GM12878 (cell line): Measurements from ENCODE around the gene AGBL1. TPM values are rescaled to one million over a fixed set of nuclear protein-coding genes. Genes with fewer than 3 reads are reported as not detected.

Experiments
- ATAC-seq: fragments of 200-7000 bp; cut with Tn5 transposase; 3 replicates; pipeline ENCODE4 v1.9.1; 2020; ENCODE audit warnings: mild to moderate bottlenecking, moderate library complexity
- BruUV-seq: library from RNA; stranded (reverse); fragments of 400-500 nt; replicated peaks from 2 replicates; lab custom pipeline; 2021; lab: Mats Ljungman, UMichigan
- CTCF ChIA-PET: fragments of 300-600 bp; sonication (Branson Sonifier 250); formaldehyde crosslinking; extraction: SDS; loops from one replicate; lab custom pipeline; 2021; ENCODE audit warnings: inconsistent platforms; lab: Yijun Ruan, JAX
- POLR2A ChIA-PET: fragments of 350-600 bp; formaldehyde crosslinking; extraction: SDS; loops from one replicate; lab custom pipeline; 2021; ENCODE audit warnings: inconsistent platforms; lab: Charles Lee
- RAD21 ChIA-PET: fragments of 300-600 bp; sonication (Branson Sonifier 250); formaldehyde crosslinking; loops from one replicate; lab custom pipeline; 2023; ENCODE audit warnings: antibody characterized with exemption; ENCODE audit not compliant: unreplicated experiment; lab: Charles Lee
- SMC1A ChIA-PET: fragments of 300-600 bp; sonication (Branson Sonifier 250); formaldehyde crosslinking; loops from one replicate; lab custom pipeline; 2023; ENCODE audit not compliant: unreplicated experiment, uncharacterized antibody; lab: Charles Lee
- DNase-seq: peaks from one replicate; pipeline ENCODE4 v3.0.0-alpha.2; 2011; ENCODE audit warnings: low read depth, low spot score
- FAIRE-seq: peaks from 3 replicates; lab custom pipeline; 2011; peaks lifted over from hg19 to GRCh38; lab: Jason Lieb, UNC
- H2AFZ ChIP-seq: 2 replicates; pipeline ENCODE4 v1.6.0; 2011; ENCODE audit warnings: low read depth, low read length, control low read depth; ENCODE audit not compliant: control insufficient read depth
- H3K27ac ChIP-seq: 2 replicates; pipeline ENCODE4 v1.5.1; 2011; ENCODE audit warnings: control low read depth; ENCODE audit not compliant: control insufficient read depth, insufficient read depth
- H3K27me3 ChIP-seq, 2 experiments: replicated peaks in 1 of 2; 2 replicates each; pipeline versions ENCODE4 v1.6.0 to v1.6.1; 2011; ENCODE audit warnings: low read length in 1 of 2; ENCODE audit not compliant: control insufficient read depth in 2 of 2, insufficient read depth in 2 of 2
- H3K36me3 ChIP-seq, 2 experiments: 2 replicates each; pipeline ENCODE4 v1.5.1; 2011; ENCODE audit warnings: low read length in 1 of 2; ENCODE audit not compliant: control insufficient read depth in 2 of 2, insufficient read depth in 2 of 2
- H3K4me1 ChIP-seq: 2 replicates; pipeline ENCODE4 v1.6.1; 2011; ENCODE audit warnings: mild to moderate bottlenecking, low read length, moderate library complexity, mixed read lengths; ENCODE audit not compliant: control insufficient read depth, insufficient read depth
- H3K4me2 ChIP-seq: 2 replicates; pipeline ENCODE4 v1.6.0; 2011; ENCODE audit warnings: control low read depth; ENCODE audit not compliant: control insufficient read depth, insufficient read depth
- H3K4me3 ChIP-seq: fragments of 200-600 bp; sonication (generic); 2 replicates; pipeline ENCODE4 v1.5.1; 2016
- H3K79me2 ChIP-seq: 2 replicates; pipeline ENCODE4 v1.6.0; 2011; ENCODE audit warnings: low read length; ENCODE audit not compliant: control insufficient read depth, insufficient read depth
- H3K9ac ChIP-seq: 2 replicates; pipeline ENCODE4 v1.8.0; 2011; ENCODE audit warnings: low read length, control low read depth, mixed read lengths; ENCODE audit not compliant: control insufficient read depth, insufficient read depth
- H3K9me3 ChIP-seq: replicated peaks from 3 replicates; pipeline ENCODE4 v1.5.1; 2011; ENCODE audit warnings: mild to moderate bottlenecking, low read length; ENCODE audit not compliant: control insufficient read depth, insufficient read depth
- H4K20me1 ChIP-seq: 2 replicates; pipeline ENCODE4 v1.6.0; 2011; ENCODE audit not compliant: control insufficient read depth, insufficient read depth
- ATF3 ChIP-seq: IDR thresholded peaks from 2 replicates; pipeline ENCODE4 v1.6.1; 2011; ENCODE audit warnings: low read depth, mild to moderate bottlenecking, low read length, moderate library complexity, borderline replicate concordance; ENCODE audit errors: extremely low read depth
- ATF7 ChIP-seq: fragments of 450-650 bp; IDR thresholded peaks from 2 replicates; pipeline ENCODE4 v1.6.1; 2016; ENCODE audit warnings: low read depth, mild to moderate bottlenecking
- BMI1 ChIP-seq: fragments of 450-650 bp; IDR thresholded peaks from 2 replicates; pipeline ENCODE4 v1.6.1; 2016; ENCODE audit warnings: mild to moderate bottlenecking, moderate library complexity, borderline replicate concordance
- CTCF ChIP-seq, 3 experiments: IDR thresholded peaks in 2 of 3; conservative IDR thresholded peaks in 1 of 3; 2 replicates each; pipeline ENCODE4 v1.5.1; 2011; ENCODE audit warnings: low read depth in 3 of 3, low read length in 3 of 3, mild to moderate bottlenecking in 3 of 3, control low read depth in 2 of 3, moderate library complexity in 2 of 3, inconsistent platforms in 1 of 3, mixed read lengths in 1 of 3; ENCODE audit not compliant: control insufficient read depth in 2 of 3, insufficient read depth in 1 of 3; ENCODE audit errors: extremely low read depth in 1 of 3
- IRF3 ChIP-seq: fragments of 450-650 bp; IDR thresholded peaks from 2 replicates; pipeline ENCODE4 v1.6.1; 2014; ENCODE audit warnings: mild to moderate bottlenecking
- NRF1 ChIP-seq: conservative IDR thresholded peaks from 2 replicates; pipeline ENCODE4 v1.6.1; 2011; ENCODE audit warnings: mild to moderate bottlenecking, low read depth, low read length, improper control_type of control experiment
- POU2F2 ChIP-seq: IDR thresholded peaks from 3 replicates; pipeline ENCODE4 v1.6.1; 2011; ENCODE audit warnings: low read depth, mild to moderate bottlenecking, low read length, borderline replicate concordance
- WGBS: methylation state at CpG from one replicate; pipeline ENCODE4 v1.1.6; 2016; ENCODE audit warnings: low lambda C conversion rate; ENCODE audit not compliant: insufficient replicate concordance, insufficient coverage; ENCODE audit errors: missing lambda C conversion rate; 5-methylcytosine and 5-hydroxymethylcytosine counted together
- in situ Hi-C: fragments of 300-500 bp; cut with MboI; formaldehyde crosslinking; loops from 9 replicates; pipeline ENCODE4 v1.14.3; 2018; ENCODE audit warnings: mixed read lengths
- intact Hi-C: fragments of 100-400 bp; cut with micrococcal nuclease; formaldehyde crosslinking; loops from one replicate; pipeline ENCODE4 v1.14.2; 2022; ENCODE audit not compliant: unreplicated experiment
- polyA plus RNA-seq, 11 experiments: library from polyadenylated mRNA; depleted of rRNA in 4 of 11; unstranded in 6 of 11; stranded (reverse) in 5 of 11; fragments of >200 nt; fragmentation: Nextera tagmentation in 4 of 11; fragmentation: Illumina TruSeq in 1 of 11; extraction: Ambion mirVana in 4 of 11; extraction: Trizol in 1 of 11; gene quantifications; 1 replicate in 1 of 11; 2 replicates in 10 of 11; pipeline versions ENCODE4 v1.2.1 to v1.2.3, GENCODE V29; 2011 to 2016; ENCODE audit warnings: inconsistent platforms in 2 of 11, missing spikeins in 2 of 11, low read depth in 1 of 11
- total RNA-seq, 4 experiments: library from RNA; depleted of rRNA in 3 of 4; stranded (reverse); fragments of >200 nt in 3 of 4; fragmentation: Illumina TruSeq in 1 of 4; extraction: Trizol in 1 of 4; gene quantifications; 2 replicates each; pipeline versions ENCODE4 v1.2.1 to v1.2.3, GENCODE V29; 2013 to 2021

AGBL1 gene
- total and polyA plus RNA-seq, 10 of the 15 experiments (the other 5 are each of a cell fraction or from before 2014, with no cell fraction given): not detected

- CTCF ChIA-PET: no interaction called here
- no peak for FAIRE-seq
- BruUV-seq: no TSS peak
Observed at GRCh38 chr15:86876387-86876944, 796.8 kb downstream of the AGBL1 start.

More at GRCh38 chr15:86876387-86876944, 796.8 kb downstream of the AGBL1 start:
- WGBS: 0% methylated on average over 4 of the region's 4 CpGs
- no peaks in the 10 kb centered on the region for H3K9me3 ChIP-seq
- H3K4me1 ChIP-seq: no peaks in the 10 kb centered on the region
- DNase-seq (no peak), ATAC-seq (no peak)
- H3K79me2 ChIP-seq: no peaks in the 10 kb centered on the region
- no peak for TF ChIP-seq CTCF (IDR thresholded peaks at IDR 0.05 in 2 of 3, conservative IDR thresholded peaks at IDR 0.05 in 1 of 3; ENCODE audit: control insufficient read depth in 2 of 3, extremely low read depth in 1 of 3, insufficient read depth in 1 of 3, low read depth in 3 of 3, low read length in 3 of 3)
- TF ChIP-seq BMI1: no peak
- no peak for TF ChIP-seq POU2F2
- TF ChIP-seq NRF1: no peak
- no peak for TF ChIP-seq IRF3
- no peak for TF ChIP-seq ATF3
- no peak for TF ChIP-seq ATF7
- H4K20me1 ChIP-seq: no peaks in the 10 kb centered on the region
- no peak overlapping the region for H3K4me3 ChIP-seq
- SMC1A ChIA-PET: no interaction called here
- H3K27me3 ChIP-seq: no peaks in the 10 kb centered on the region
- H3K9ac ChIP-seq: no peak overlapping the region
- RAD21 ChIA-PET: no interaction called here
- H2AFZ ChIP-seq: no peak overlapping the region
- POLR2A ChIA-PET: no interaction called here
- no peaks in the 10 kb centered on the region for H3K36me3 ChIP-seq
- H3K27ac ChIP-seq: no peak overlapping the region
- intact Hi-C loops (no loop called here), in situ Hi-C loops (no loop called here)
- H3K4me2 ChIP-seq: no peak overlapping the region
